ENCODE measurements around the gene PCBP4.

GRCh38 chr3:51931756-51932155 lies 35.5 kb downstream of the PCBP4 start:
- TF ChIP-seq, protein P1, sequence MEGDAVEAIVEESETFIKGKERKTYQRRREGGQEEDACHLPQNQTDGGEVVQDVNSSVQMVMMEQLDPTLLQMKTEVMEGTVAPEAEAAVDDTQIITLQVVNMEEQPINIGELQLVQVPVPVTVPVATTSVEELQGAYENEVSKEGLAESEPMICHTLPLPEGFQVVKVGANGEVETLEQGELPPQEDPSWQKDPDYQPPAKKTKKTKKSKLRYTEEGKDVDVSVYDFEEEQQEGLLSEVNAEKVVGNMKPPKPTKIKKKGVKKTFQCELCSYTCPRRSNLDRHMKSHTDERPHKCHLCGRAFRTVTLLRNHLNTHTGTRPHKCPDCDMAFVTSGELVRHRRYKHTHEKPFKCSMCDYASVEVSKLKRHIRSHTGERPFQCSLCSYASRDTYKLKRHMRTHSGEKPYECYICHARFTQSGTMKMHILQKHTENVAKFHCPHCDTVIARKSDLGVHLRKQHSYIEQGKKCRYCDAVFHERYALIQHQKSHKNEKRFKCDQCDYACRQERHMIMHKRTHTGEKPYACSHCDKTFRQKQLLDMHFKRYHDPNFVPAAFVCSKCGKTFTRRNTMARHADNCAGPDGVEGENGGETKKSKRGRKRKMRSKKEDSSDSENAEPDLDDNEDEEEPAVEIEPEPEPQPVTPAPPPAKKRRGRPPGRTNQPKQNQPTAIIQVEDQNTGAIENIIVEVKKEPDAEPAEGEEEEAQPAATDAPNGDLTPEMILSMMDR (IDR thresholded peaks at IDR 0.05 in 4 of 5, conservative IDR thresholded peaks at IDR 0.05 in 1 of 5) = no peak
- no peak for TF ChIP-seq POLR2A (IDR thresholded peaks at IDR 0.05)

All from gastrocnemius medialis (tissue), 4 donors.